PC-9 (cell line): Measurements from ENCODE around the gene RPS6KA5. TPM values are rescaled to one million over a fixed set of nuclear protein-coding genes. Genes with fewer than 3 reads are reported as not detected.
"Not testable (repeated sequence)": the region's sequence is repeated elsewhere in the genome, so short reads cannot be mapped to it uniquely, and the experiment has no call there.

ENCODE experiments used
- BruUV-seq: library from RNA; stranded (reverse); fragments of 400-500 nt; replicated peaks from 2 replicates; lab custom pipeline; 2021; lab: Mats Ljungman, UMichigan
- CTCF ChIA-PET: fragments of 300-600 bp; sonication (Branson Sonifier 250); formaldehyde crosslinking; loops from one replicate; lab custom pipeline; 2022; ENCODE audit warnings: antibody characterized with exemption; lab: Charles Lee
- POLR2A ChIA-PET: fragments of 300-600 bp; sonication (Branson Sonifier 250); formaldehyde crosslinking; loops from one replicate; lab custom pipeline; 2022; ENCODE audit warnings: antibody characterized with exemption; ENCODE audit not compliant: unreplicated experiment; lab: Charles Lee
- DNase-seq, 2 experiments: peaks; one replicate each; pipeline versions ENCODE4 v3.0.0 to v3.0.0-alpha.2; 2015 to 2022; ENCODE audit warnings: mixed read lengths in 1 of 2
- H2AFZ ChIP-seq: fragments of 200-600 bp; sonication (generic); 2 replicates; pipeline ENCODE4 v1.8.1; 2017; ENCODE audit warnings: antibody characterized with exemption
- H3F3A ChIP-seq: fragments of 200-600 bp; sonication (generic); 2 replicates; pipeline ENCODE4 v1.8.1; 2017; ENCODE audit warnings: antibody characterized with exemption, mild to moderate bottlenecking, low read depth; ENCODE audit not compliant: insufficient read depth
- H3K27ac ChIP-seq: fragments of 200-600 bp; sonication (generic); 2 replicates; pipeline ENCODE4 v1.6.1; 2016; ENCODE audit warnings: mixed run types
- H3K27me3 ChIP-seq: fragments of 200-600 bp; sonication (generic); 2 replicates; pipeline ENCODE4 v1.6.1; 2016; ENCODE audit warnings: low read depth, mixed run types; ENCODE audit not compliant: insufficient read depth
- H3K36me3 ChIP-seq: fragments of 200-600 bp; sonication (generic); 2 replicates; pipeline ENCODE4 v1.6.1; 2016; ENCODE audit warnings: low read depth, mixed run types
- H3K4me1 ChIP-seq: fragments of 200-600 bp; sonication (generic); replicated peaks from 2 replicates; pipeline ENCODE4 v1.6.1; 2016; ENCODE audit warnings: mixed run types; ENCODE audit not compliant: insufficient read depth
- H3K4me2 ChIP-seq: fragments of 200-600 bp; sonication (generic); 2 replicates; pipeline ENCODE4 v1.6.1; 2017; ENCODE audit warnings: mixed run types
- H3K4me3 ChIP-seq: fragments of 200-600 bp; sonication (generic); 2 replicates; pipeline ENCODE4 v1.6.1; 2016; ENCODE audit warnings: mixed run types
- H3K79me2 ChIP-seq: fragments of 200-600 bp; sonication (generic); 2 replicates; pipeline ENCODE4 v1.6.1; 2017; ENCODE audit warnings: low read depth, mixed run types
- H3K9me2 ChIP-seq: fragments of 200-600 bp; sonication (generic); 2 replicates; pipeline ENCODE4 v1.8.1; 2017; ENCODE audit warnings: mild to moderate bottlenecking; ENCODE audit not compliant: insufficient read depth
- H3K9me3 ChIP-seq: fragments of 200-600 bp; sonication (generic); 2 replicates; pipeline ENCODE4 v1.8.1; 2016; ENCODE audit warnings: low read depth; ENCODE audit not compliant: insufficient read depth
- H4K20me1 ChIP-seq: fragments of 200-600 bp; sonication (generic); 2 replicates; pipeline ENCODE4 v1.8.1; 2017; ENCODE audit not compliant: insufficient read depth
- EZH2 ChIP-seq: fragments of 200-600 bp; sonication (generic); IDR thresholded peaks from 2 replicates; pipeline ENCODE4 v1.8.0; 2017; ENCODE audit warnings: antibody characterized with exemption, low read depth
- intact Hi-C: fragments of 100-400 bp; cut with micrococcal nuclease; formaldehyde crosslinking; loops from one replicate; pipeline ENCODE4 v1.10.0; 2022; ENCODE audit not compliant: unreplicated experiment
- total RNA-seq: library from RNA; stranded (reverse); gene quantifications from 2 replicates; pipeline ENCODE4 v1.2.3, GENCODE V29; 2021
- TF ChIP-seq, protein P1 (sequence below): fragments of 200-600 bp; sonication (generic); conservative IDR thresholded peaks from 2 replicates; pipeline ENCODE4 v1.6.1; 2017; ENCODE audit warnings: mixed run types, antibody characterized with exemption, mild to moderate bottlenecking, moderate library complexity

Gene RPS6KA5
- total RNA-seq, 1 experiment from 2014 or later: 3.5 TPM

DNA sequence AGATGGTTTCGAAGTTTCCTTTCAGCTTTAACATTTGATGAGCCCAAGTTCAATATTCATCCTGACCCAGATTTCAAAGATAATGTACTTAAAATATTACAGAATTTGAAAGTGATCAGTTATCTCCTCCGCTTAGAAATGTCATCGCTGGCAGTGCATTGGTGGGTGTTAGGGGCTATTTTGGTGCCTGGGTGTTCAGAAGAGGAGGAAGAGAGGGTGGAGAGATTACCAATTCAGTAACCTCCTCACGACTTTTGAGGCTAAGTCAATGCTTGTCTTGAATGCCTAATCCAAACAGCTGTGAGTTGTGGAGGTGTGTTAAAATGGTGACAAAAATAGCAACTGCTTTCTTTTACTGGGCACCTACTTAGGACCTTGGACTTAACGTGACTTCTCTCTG lies 39.7 kb upstream of the RPS6KA5 start:
- Histone ChIP-seq H3K9me2 (no peaks in the 10 kb centered on the region), H2AFZ (no peak overlapping the region), H3K4me2 (no peak overlapping the region), H4K20me1 (no peaks in the 10 kb centered on the region), H3K4me1 (no peaks in the 10 kb centered on the region), H3K36me3 (no peaks in the 10 kb centered on the region), H3F3A (no peaks in the 10 kb centered on the region), H3K9me3 (no peaks in the 10 kb centered on the region), H3K79me2 (no peaks in the 10 kb centered on the region), H3K27me3 (no peaks in the 10 kb centered on the region), H3K27ac (no peak overlapping the region), H3K4me3 (no peak overlapping the region)
- TF ChIP-seq EZH2: no peak
- TF ChIP-seq, protein P1, sequence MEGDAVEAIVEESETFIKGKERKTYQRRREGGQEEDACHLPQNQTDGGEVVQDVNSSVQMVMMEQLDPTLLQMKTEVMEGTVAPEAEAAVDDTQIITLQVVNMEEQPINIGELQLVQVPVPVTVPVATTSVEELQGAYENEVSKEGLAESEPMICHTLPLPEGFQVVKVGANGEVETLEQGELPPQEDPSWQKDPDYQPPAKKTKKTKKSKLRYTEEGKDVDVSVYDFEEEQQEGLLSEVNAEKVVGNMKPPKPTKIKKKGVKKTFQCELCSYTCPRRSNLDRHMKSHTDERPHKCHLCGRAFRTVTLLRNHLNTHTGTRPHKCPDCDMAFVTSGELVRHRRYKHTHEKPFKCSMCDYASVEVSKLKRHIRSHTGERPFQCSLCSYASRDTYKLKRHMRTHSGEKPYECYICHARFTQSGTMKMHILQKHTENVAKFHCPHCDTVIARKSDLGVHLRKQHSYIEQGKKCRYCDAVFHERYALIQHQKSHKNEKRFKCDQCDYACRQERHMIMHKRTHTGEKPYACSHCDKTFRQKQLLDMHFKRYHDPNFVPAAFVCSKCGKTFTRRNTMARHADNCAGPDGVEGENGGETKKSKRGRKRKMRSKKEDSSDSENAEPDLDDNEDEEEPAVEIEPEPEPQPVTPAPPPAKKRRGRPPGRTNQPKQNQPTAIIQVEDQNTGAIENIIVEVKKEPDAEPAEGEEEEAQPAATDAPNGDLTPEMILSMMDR: no peak
- no TSS peak for BruUV-seq
- POLR2A ChIA-PET: interaction anchor here (0.6 kb wide), 1 partner anchor 460 kb away, joined by 6 read pairs; no protein-coding TSS in a partner anchor
- no peak for DNase-seq
- CTCF ChIA-PET: no interaction called here
- intact Hi-C loops: no loop called here

DNA sequence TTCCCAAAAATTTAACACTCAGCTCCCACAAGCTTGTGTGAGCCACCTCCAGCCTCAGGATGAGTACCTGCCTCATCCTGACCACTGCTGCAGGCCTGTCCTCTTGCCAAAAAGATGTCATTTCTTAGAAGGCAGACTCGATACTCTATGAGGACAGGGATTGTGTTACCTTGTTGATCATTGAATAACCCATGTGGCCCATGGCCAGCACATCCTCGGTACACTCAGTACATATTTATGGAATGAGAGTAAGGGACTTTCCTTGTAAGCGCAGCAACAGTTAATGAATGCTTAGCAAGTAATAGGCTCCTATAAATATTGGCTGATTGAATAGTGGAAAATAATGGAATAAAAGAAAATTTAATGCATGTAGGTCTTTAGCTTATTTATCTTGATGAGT lies 38.1 kb upstream of the RPS6KA5 start:
- intact Hi-C loops: no loop called here
- Histone ChIP-seq H3K4me2 (no peak overlapping the region), H3K9me2 (no peaks in the 10 kb centered on the region), H3K4me3 (no peak overlapping the region), H4K20me1 (no peaks in the 10 kb centered on the region), H3K4me1 (no peaks in the 10 kb centered on the region), H3F3A (no peaks in the 10 kb centered on the region), H3K27ac (no peak overlapping the region), H3K36me3 (no peaks in the 10 kb centered on the region), H2AFZ (no peak overlapping the region), H3K79me2 (no peaks in the 10 kb centered on the region), H3K27me3 (no peaks in the 10 kb centered on the region), H3K9me3 (no peaks in the 10 kb centered on the region)
- POLR2A ChIA-PET: no interaction called here
- BruUV-seq: no TSS peak
- CTCF ChIA-PET: no interaction called here
- TF ChIP-seq EZH2: no peak
- TF ChIP-seq, protein P1: no peak
- no peak for DNase-seq

DNA sequence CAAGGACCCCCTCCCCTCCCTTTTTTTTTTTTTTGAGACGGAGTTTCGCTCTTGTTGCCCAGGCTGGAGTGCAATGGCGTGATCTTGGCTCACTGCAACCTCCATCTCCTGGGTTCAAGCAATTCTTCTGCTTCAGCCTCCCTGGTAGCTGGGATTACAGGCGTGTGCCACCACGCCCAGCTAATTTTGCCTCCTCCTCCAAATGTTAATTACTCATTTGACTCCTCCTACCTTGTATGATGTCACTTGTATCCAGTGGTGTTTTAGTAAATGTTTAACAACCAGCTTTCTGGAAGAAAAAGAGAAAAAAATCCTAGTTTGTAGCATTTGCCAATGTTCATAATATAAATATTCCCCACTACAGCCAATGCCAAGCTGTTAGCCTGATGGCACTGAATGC lies 37.2 kb upstream of the RPS6KA5 start:
- intact Hi-C loops, H3F3A ChIP-seq, POLR2A ChIA-PET, BruUV-seq, DNase-seq, H3K4me1 ChIP-seq, H4K20me1 ChIP-seq, H2AFZ ChIP-seq, H3K27ac ChIP-seq, CTCF ChIA-PET, H3K27me3 ChIP-seq, H3K9me2 ChIP-seq, H3K36me3 ChIP-seq, H3K79me2 ChIP-seq, H3K9me3 ChIP-seq, H3K4me2 ChIP-seq, H3K4me3 ChIP-seq: not testable (repeated sequence)

DNA sequence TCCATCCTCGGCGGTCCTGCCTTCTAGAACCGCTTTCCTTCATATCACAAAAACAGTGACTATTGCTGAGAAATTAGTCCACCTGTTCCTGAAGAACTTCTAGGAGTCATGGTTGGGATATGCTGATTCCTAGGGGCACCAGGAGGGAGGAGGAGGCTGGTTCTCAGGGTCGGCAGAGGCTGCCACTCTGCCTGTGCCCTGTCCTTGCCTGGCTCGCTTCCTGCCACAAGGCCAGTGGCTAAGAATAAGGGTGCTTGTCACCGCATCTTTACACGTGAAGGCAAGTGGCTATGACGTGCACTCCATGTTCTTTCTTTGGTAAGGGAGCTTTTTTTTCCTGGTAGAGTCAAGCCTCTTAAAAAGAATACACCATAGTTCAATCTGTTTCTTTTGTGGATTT lies 34.7 kb upstream of the RPS6KA5 start:
- H4K20me1 ChIP-seq: no peaks in the 10 kb centered on the region
- intact Hi-C loops: no loop called here
- H3K9me2 ChIP-seq: no peaks in the 10 kb centered on the region
- ChIA-PET POLR2A (no interaction called here), CTCF (no interaction called here)
- H3K4me1 ChIP-seq: no peaks in the 10 kb centered on the region
- no peak overlapping the region for H2AFZ ChIP-seq
- TF ChIP-seq, protein P1: no peak
- no peak for TF ChIP-seq EZH2
- no peak overlapping the region for H3K4me2 ChIP-seq
- no peaks in the 10 kb centered on the region for H3K79me2 ChIP-seq
- DNase-seq: no peak
- no peak overlapping the region for H3K4me3 ChIP-seq
- BruUV-seq: no TSS peak
- no peaks in the 10 kb centered on the region for H3F3A ChIP-seq
- H3K9me3 ChIP-seq: no peaks in the 10 kb centered on the region
- no peak overlapping the region for H3K27ac ChIP-seq
- no peaks in the 10 kb centered on the region for H3K27me3 ChIP-seq
- H3K36me3 ChIP-seq: no peaks in the 10 kb centered on the region
